Activated T-cell treated with anti-CD3 and anti-CD28 coated beads for 24 hours (primary cell): ENCODE data around the gene TCF15.

Experiments used
- DNase-seq: peaks from one replicate; pipeline ENCODE4 v3.0.0-alpha.2; 2020; ENCODE audit warnings: low read depth

The TCF15 gene

GRCh38 chr20:610130-611046, at the start of gene TCF15:
TSS of gene TCF15 (minus strand) at chr20:610309. CDS start at chr20:610237, 72 bp downstream.
- DNase-seq: peak; percentile 6

GRCh38 chr20:658731-659291, 48.7 kb upstream of the TCF15 start:
- DNase-seq: no peak

- DNase-seq: no peak
Observed at GRCh38 chr20:658202-658601, 48.1 kb upstream of the TCF15 start.

- no peak for DNase-seq
Observed at GRCh38 chr20:655726-656624, 45.9 kb upstream of the TCF15 start.

- DNase-seq: no peak
Observed at GRCh38 chr20:654417-654750, 44.3 kb upstream of the TCF15 start.

- no peak for DNase-seq
Observed at GRCh38 chr20:653590-654416, 43.7 kb upstream of the TCF15 start.

- DNase-seq: peak; percentile 80
Observed at GRCh38 chr20:653110-653589, 43.0 kb upstream of the TCF15 start, which contains the start of gene SRXN1. TSS of gene SRXN1 (minus strand) at chr20:653200. CDS start at chr20:653185, 15 bp downstream.

GRCh38 chr20:652615-653109, 42.6 kb upstream of the TCF15 start:
- no peak for DNase-seq

GRCh38 chr20:651713-652614, 41.9 kb upstream of the TCF15 start:
- DNase-seq: no peak

- no peak for DNase-seq
Observed at GRCh38 chr20:650954-651353, 40.8 kb upstream of the TCF15 start.

- DNase-seq: no peak
Observed at GRCh38 chr20:650281-650680, 40.2 kb upstream of the TCF15 start.

- DNase-seq: no peak
Observed at GRCh38 chr20:647479-648019, 37.4 kb upstream of the TCF15 start.

GRCh38 chr20:646868-647233, 36.7 kb upstream of the TCF15 start:
- no peak for DNase-seq

GRCh38 chr20:646107-646867, 36.2 kb upstream of the TCF15 start:
- no peak for DNase-seq

GRCh38 chr20:645318-646106, 35.4 kb upstream of the TCF15 start:
- peak; percentile 58 for DNase-seq

GRCh38 chr20:644692-645317, 34.7 kb upstream of the TCF15 start:
- DNase-seq: no peak

- no peak for DNase-seq
Observed at GRCh38 chr20:642398-643174, 32.5 kb upstream of the TCF15 start.
